ENCODE measurements around the gene MAML3.

- TF ChIP-seq POLR2A (IDR thresholded peaks at IDR 0.05; ENCODE audit: low read depth, low read length): no peak
- TF ChIP-seq POLR2AphosphoS5 (IDR thresholded peaks at IDR 0.05; ENCODE audit: low read depth, low read length): no peak
- no peak for TF ChIP-seq TAF1 (IDR thresholded peaks at IDR 0.05; ENCODE audit: low read depth, low read length)
- TF ChIP-seq POU2F2 (IDR thresholded peaks at IDR 0.05; ENCODE audit: low read depth, low read length): no peak
- no peak for TF ChIP-seq PAX5 (IDR thresholded peaks at IDR 0.05; ENCODE audit: insufficient read depth, low read length, severe bottlenecking)
- no peak for TF ChIP-seq SPI1 (IDR thresholded peaks at IDR 0.05; ENCODE audit: low read depth, low read length)
These were observed 9.9 kb downstream of the MAML3 start for GRCh38 chr4:140144050-140144449.

Measured in GM12891 (cell line).